ENCODE measurements around the gene NRTN.

GRCh38 chr19:5832527-5833216 is 27.8 kb downstream of the NRTN start:
- TF ChIP-seq POLR2A (IDR thresholded peaks at IDR 0.05) (no peak), CTCF (IDR thresholded peaks at IDR 0.05) (no peak)
